ENCODE measurements around the gene WNK2. TPM values are rescaled to one million over a fixed set of nuclear protein-coding genes. Genes with fewer than 3 reads are reported as not detected.

The WNK2 gene
- total RNA-seq, 4 donors from 2014 or later = 6.2 to 31.9 (median 18.9) TPM

GRCh38 chr9:93174976-93175375, 9.0 kb upstream of the WNK2 start:
- Histone ChIP-seq H3K36me3 (no peaks in the 10 kb centered on the region), H3K27me3 (no peaks in the 10 kb centered on the region), H3K4me1 (no peaks in the 10 kb centered on the region), H3K4me3 (no peak overlapping the region), H3K27ac (no peak overlapping the region), H3K9me3 (no peaks in the 10 kb centered on the region)
- no peak for TF ChIP-seq POLR2A (IDR thresholded peaks at IDR 0.05)
- TF ChIP-seq CTCF (IDR thresholded peaks at IDR 0.05) = no peak
- intact Hi-C loops (cut with DNase I; ENCODE audit: low total_unique reads) = no loop called here
- no peak for DNase-seq

- no peaks in the 10 kb centered on the region for H3K36me3 ChIP-seq
- no peak for DNase-seq
- intact Hi-C loops (cut with DNase I; ENCODE audit: low total_unique reads) = no loop called here
- H3K27me3 ChIP-seq = no peaks in the 10 kb centered on the region
- TF ChIP-seq CTCF (IDR thresholded peaks at IDR 0.05) (no peak), POLR2A (IDR thresholded peaks at IDR 0.05) (no peak)
- H3K4me1 ChIP-seq = no peaks in the 10 kb centered on the region
- no peaks in the 10 kb centered on the region for H3K9me3 ChIP-seq
- H3K4me3 ChIP-seq = no peak overlapping the region
- no peak overlapping the region for H3K27ac ChIP-seq
Observed at GRCh38 chr9:93177676-93178075, 6.3 kb upstream of the WNK2 start.

GRCh38 chr9:93178851-93179786, 4.8 kb upstream of the WNK2 start:
- H3K36me3 ChIP-seq = no peaks in the 10 kb centered on the region
- no peaks in the 10 kb centered on the region for H3K9me3 ChIP-seq
- no peak for TF ChIP-seq CTCF (IDR thresholded peaks at IDR 0.05)
- TF ChIP-seq POLR2A (IDR thresholded peaks at IDR 0.05) = no peak
- peaks cover 0 to 6% of the 10 kb centered on the region in 2 donors for H3K4me1 ChIP-seq
- no peaks in the 10 kb centered on the region for H3K27me3 ChIP-seq
- no peak overlapping the region for H3K27ac ChIP-seq
- H3K4me3 ChIP-seq = no peak overlapping the region
- intact Hi-C loops (cut with DNase I; ENCODE audit: low total_unique reads) = no loop called here
- no peak for DNase-seq

- H3K27ac ChIP-seq = no peak overlapping the region
- no peak for DNase-seq
Observed at GRCh38 chr9:93180938-93181337, 3.0 kb upstream of the WNK2 start.

More at GRCh38 chr9:93180938-93181337, 3.0 kb upstream of the WNK2 start:
- Histone ChIP-seq H3K36me3 (no peaks in the 10 kb centered on the region), H3K4me3 (no peak overlapping the region), H3K27me3 (no peaks in the 10 kb centered on the region), H3K4me1 (peaks cover 0 to 12% of the 10 kb centered on the region in 2 donors), H3K9me3 (no peaks in the 10 kb centered on the region)
- intact Hi-C loops (cut with DNase I; ENCODE audit: low total_unique reads) = no loop called here
- no peak for TF ChIP-seq CTCF (IDR thresholded peaks at IDR 0.05)
- TF ChIP-seq POLR2A (IDR thresholded peaks at IDR 0.05) = no peak
